Activated naive CD4-positive, alpha-beta T cell treated with anti-CD3 and anti-CD28 coated beads, Interleukin-2, amount 10 ng/mL, durations not matched to agents 5 hours and 36 hours (primary cell): ENCODE results near the gene OPN5. TPM values are rescaled to one million over a fixed set of nuclear protein-coding genes. Genes with fewer than 3 reads are reported as not detected.

ENCODE experiments used
- total RNA-seq, 2 experiments: library from RNA; stranded (reverse); gene quantifications; one replicate each; pipeline ENCODE4 v1.2.3, GENCODE V29; 2021

Gene OPN5
- not detected for total RNA-seq

GRCh38 chr6:47781732-47782131 lies at the start of gene OPN5:
TSS of gene OPN5 (plus strand) at chr6:47782032. CDS start at chr6:47782067, 35 bp downstream.

Other genes with a start within 250 kb of the OPN5 start
- not detected for gene ADGRF4, start 83.5 kb upstream of the OPN5 start, total RNA-seq